AG10803 (cell line): ENCODE data around the gene DPYSL4.

Source experiments
- DNase-seq: peaks from one replicate; pipeline ENCODE4 v3.0.0; 2010; ENCODE audit warnings: low read depth
- H3K4me3 ChIP-seq: 2 replicates; pipeline ENCODE4 v1.5.1; 2011; ENCODE audit warnings: mild to moderate bottlenecking, low read length, control low read depth
- TF ChIP-seq, protein P1 (sequence below): conservative IDR thresholded peaks from 2 replicates; pipeline ENCODE4 v1.5.1; 2011; ENCODE audit warnings: mild to moderate bottlenecking, low read length, control low read depth, inconsistent platforms

Gene DPYSL4

DNA sequence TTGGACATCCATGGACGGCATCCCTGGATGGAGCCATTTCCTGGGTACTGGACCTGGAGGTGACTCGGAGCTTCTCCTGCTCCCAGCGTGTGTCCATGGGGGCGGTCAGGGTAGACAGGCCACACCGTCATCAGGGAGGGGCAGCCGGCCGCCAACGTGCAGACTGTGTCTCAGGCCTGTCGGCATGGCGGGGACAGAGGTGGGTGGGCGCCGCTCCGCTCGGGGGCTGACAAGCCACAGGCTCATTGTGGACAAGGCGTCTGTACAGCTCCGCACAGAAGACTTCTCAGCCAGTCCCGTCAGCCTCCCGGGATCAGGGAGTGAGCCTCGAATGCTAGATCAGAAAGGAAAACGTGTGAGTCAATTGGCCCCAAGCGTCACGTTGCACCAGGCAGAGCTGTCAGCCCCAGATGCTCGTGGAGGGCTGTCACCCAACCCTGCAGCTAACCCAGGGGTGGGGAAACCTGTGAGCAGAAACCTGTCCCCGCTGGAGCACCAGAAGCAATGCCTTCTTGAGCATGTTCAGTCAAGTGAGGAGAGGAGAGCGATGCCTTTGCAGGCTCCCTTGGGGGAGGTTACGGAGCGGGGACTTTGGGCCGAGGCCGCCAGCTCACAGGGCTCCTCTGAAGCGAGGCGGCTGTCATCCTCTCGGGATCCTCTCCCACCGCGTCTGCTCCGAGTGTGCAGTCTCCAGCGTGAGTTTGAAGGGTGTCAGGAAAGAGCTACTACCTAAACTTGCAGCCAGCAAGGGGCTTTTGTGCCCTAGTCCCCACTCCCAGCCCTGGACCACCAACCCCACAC lies 16.0 kb upstream of the DPYSL4 start:
- no peak overlapping the region for H3K4me3 ChIP-seq
- no peak for DNase-seq
- TF ChIP-seq, protein P1, sequence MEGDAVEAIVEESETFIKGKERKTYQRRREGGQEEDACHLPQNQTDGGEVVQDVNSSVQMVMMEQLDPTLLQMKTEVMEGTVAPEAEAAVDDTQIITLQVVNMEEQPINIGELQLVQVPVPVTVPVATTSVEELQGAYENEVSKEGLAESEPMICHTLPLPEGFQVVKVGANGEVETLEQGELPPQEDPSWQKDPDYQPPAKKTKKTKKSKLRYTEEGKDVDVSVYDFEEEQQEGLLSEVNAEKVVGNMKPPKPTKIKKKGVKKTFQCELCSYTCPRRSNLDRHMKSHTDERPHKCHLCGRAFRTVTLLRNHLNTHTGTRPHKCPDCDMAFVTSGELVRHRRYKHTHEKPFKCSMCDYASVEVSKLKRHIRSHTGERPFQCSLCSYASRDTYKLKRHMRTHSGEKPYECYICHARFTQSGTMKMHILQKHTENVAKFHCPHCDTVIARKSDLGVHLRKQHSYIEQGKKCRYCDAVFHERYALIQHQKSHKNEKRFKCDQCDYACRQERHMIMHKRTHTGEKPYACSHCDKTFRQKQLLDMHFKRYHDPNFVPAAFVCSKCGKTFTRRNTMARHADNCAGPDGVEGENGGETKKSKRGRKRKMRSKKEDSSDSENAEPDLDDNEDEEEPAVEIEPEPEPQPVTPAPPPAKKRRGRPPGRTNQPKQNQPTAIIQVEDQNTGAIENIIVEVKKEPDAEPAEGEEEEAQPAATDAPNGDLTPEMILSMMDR, result no peak

DNA sequence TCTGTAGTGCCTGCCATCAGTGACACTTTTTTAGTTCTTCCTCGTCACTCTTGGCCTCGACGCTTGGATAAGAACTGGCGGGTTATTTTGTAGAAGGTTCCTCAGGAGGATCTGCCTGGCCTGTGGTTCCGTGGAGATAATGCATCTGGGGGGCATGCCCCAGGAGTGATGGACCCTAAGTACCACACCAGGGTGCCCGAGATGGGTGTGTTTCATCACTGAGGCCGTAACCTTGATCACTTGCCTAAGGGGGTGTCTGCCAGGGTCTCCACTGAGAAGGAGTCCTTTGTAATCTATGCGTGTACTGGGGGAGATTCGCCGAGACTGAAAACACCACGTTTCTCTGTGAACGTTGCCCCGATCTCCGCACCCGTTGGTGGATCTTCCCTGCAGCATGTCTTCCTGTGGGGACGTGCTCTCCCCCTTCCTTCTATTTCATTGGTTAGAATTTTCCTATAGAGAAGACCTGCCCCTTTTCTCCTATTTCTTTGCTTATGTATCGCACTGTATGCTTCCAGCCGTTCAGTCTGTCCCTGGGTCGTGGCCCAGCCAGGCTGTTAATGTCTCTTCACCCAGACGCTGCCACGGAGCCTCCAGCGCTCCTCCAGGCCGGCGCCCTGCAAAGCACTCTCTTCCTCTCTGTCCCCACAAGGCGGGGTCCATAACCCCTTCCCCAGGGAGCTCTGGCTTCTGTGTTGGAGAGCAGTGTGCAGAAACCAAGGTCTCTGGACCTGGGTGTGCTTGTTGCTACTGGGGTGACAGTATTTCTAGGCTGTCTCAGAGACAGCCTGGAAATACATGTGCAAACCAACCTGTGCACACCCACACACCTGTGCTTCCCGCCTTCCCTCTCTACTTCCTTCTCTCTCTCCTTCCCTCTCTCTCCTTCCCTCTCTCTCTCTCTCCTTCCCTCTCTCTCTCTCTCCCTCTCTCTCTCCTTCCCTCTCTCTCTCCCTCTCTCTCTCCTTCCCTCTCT lies 14.4 kb upstream of the DPYSL4 start:
- H3K4me3 ChIP-seq, result no peak overlapping the region
- TF ChIP-seq, protein P1, result no peak
- DNase-seq, result no peak

DNA sequence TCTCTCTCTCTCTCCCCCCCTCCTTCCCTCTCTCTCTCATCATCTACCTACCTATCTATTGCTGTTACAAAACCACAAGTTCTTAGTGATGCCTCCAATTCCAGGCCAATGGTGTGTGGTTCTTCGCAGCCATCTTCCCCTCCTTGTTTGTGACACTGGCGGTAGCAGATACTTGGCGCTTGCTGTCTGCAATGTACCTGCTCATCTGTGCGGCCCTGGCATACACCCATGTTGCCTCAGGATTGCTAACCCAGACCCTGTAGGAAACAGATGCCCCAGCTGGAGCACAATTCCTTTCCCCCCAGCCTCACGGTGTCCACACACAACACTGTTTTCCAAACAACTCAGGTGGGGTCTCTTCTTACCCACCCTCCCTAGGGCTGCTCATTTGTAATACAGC lies 13.6 kb upstream of the DPYSL4 start:
- no peak for DNase-seq
- no peak overlapping the region for H3K4me3 ChIP-seq
- TF ChIP-seq, protein P1, result no peak

DNA sequence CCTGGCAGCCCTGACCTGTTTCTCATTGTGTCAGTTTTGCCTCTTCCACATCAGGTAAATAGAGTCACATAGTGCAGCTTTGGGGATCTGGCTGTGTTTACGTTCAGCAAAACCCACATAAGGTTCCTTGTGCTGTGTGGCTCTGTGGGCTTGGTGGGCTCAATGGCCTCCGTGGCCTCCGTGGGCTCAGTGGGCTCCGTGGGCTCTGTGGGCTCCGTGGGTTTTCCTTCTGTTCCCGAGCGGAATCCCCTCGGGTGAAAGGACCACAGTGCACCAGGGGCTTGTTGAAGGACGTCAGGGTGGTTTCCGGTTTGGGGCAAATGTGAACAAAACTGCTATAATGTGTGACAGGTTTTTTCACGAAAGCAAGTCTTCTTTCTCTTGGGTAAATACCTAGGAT lies 12.5 kb upstream of the DPYSL4 start:
- TF ChIP-seq, protein P1, result no peak
- no peak overlapping the region for H3K4me3 ChIP-seq
- DNase-seq, result no peak

GRCh38 chr10:132175408-132175807 lies 11.3 kb upstream of the DPYSL4 start:
- TF ChIP-seq, protein P1, result no peak
- DNase-seq, result no peak
- no peak overlapping the region for H3K4me3 ChIP-seq

- TF ChIP-seq, protein P1, result no peak
- no peak for DNase-seq
- no peak overlapping the region for H3K4me3 ChIP-seq
Observed at GRCh38 chr10:132175907-132176581, 10.7 kb upstream of the DPYSL4 start.
